ENCODE data around the gene PPP1R1B. TPM values are rescaled to one million over a fixed set of nuclear protein-coding genes. Genes with fewer than 3 reads are reported as not detected.

Gene PPP1R1B
- total RNA-seq, 2 experiments from 2014 or later = not detected

GRCh38 chr17:39628655-39629493, 2.1 kb downstream of the PPP1R1B start:
- intact Hi-C loops (cut with micrococcal nuclease; ENCODE audit: unreplicated experiment) = no loop called here
- no peak overlapping the region for H3K4me3 ChIP-seq (ENCODE audit: low read depth, low read length, poor library complexity, severe bottlenecking)

GRCh38 chr17:39629494-39629880, 2.7 kb downstream of the PPP1R1B start:
- Histone ChIP-seq H3K9me2 (ENCODE audit: insufficient read depth, low read length) (no peaks in the 10 kb centered on the region), H3K27ac (ENCODE audit: low read depth, low read length, poor library complexity, severe bottlenecking) (no peak overlapping the region), H4K20me1 (ENCODE audit: insufficient read depth, low read length) (no peaks in the 10 kb centered on the region), H3K4me2 (ENCODE audit: low read length) (no peak overlapping the region), H3K4me1 (ENCODE audit: insufficient read depth, low read length, poor library complexity, severe bottlenecking) (peaks cover 12% of the 10 kb centered on the region), H3K79me2 (ENCODE audit: insufficient read depth, low read depth, low read length) (no peaks in the 10 kb centered on the region), H3K9me3 (ENCODE audit: low read length) (no peaks in the 10 kb centered on the region), H3K36me3 (ENCODE audit: insufficient read depth, low read length) (no peaks in the 10 kb centered on the region), H3K4me3 (ENCODE audit: low read depth, low read length, poor library complexity, severe bottlenecking) (no peak overlapping the region), H2AFZ (ENCODE audit: low read length) (no peak overlapping the region)
- ChIA-PET CTCF (ENCODE audit: unreplicated experiment) (interaction anchor here (0.5 kb wide), 1 partner anchor 110 kb away, joined by 3 read pairs; no protein-coding TSS in a partner anchor), POLR2A (no interaction called here)
- TF ChIP-seq CTCF (conservative IDR thresholded peaks at IDR 0.05; ENCODE audit: low read length) (no peak), EZH2phosphoT487 (IDR thresholded peaks at IDR 0.05; ENCODE audit: borderline replicate concordance, low read depth, low read length) (no peak)
- DNase-seq (ENCODE audit: low spot score) = no peak
- intact Hi-C loops (cut with micrococcal nuclease; ENCODE audit: unreplicated experiment) = no loop called here
- BruUV-seq (replicated peaks) = no TSS peak

More at GRCh38 chr17:39628655-39629493, 2.1 kb downstream of the PPP1R1B start:
- BruUV-seq (replicated peaks) = no TSS peak
- no peaks in the 10 kb centered on the region for H3K36me3 ChIP-seq (ENCODE audit: insufficient read depth, low read length)
- CTCF ChIA-PET (ENCODE audit: unreplicated experiment) = interaction anchor here (0.6 kb wide), 1 partner anchor 328 kb away, joined by 3 read pairs; no protein-coding TSS in a partner anchor
- H3K79me2 ChIP-seq (ENCODE audit: insufficient read depth, low read depth, low read length) = no peaks in the 10 kb centered on the region
- TF ChIP-seq CTCF (conservative IDR thresholded peaks at IDR 0.05; ENCODE audit: low read length) = no peak
- TF ChIP-seq EZH2phosphoT487 (IDR thresholded peaks at IDR 0.05; ENCODE audit: borderline replicate concordance, low read depth, low read length) = no peak
- DNase-seq (ENCODE audit: low spot score) = no peak
- peaks cover 13% of the 10 kb centered on the region for H3K4me1 ChIP-seq (ENCODE audit: insufficient read depth, low read length, poor library complexity, severe bottlenecking)
- no peak overlapping the region for H3K27ac ChIP-seq (ENCODE audit: low read depth, low read length, poor library complexity, severe bottlenecking)
- no peak overlapping the region for H2AFZ ChIP-seq (ENCODE audit: low read length)
- no peaks in the 10 kb centered on the region for H3K9me3 ChIP-seq (ENCODE audit: low read length)
- no peaks in the 10 kb centered on the region for H4K20me1 ChIP-seq (ENCODE audit: insufficient read depth, low read length)
- H3K9me2 ChIP-seq (ENCODE audit: insufficient read depth, low read length) = no peaks in the 10 kb centered on the region
- POLR2A ChIA-PET = interaction anchor here (1.5 kb wide), 1 partner anchor 9 kb away, joined by 6 read pairs; no protein-coding TSS in a partner anchor
- H3K4me2 ChIP-seq (ENCODE audit: low read length) = no peak overlapping the region

- DNase-seq (ENCODE audit: low spot score) = no peak
- no TSS peak for BruUV-seq (replicated peaks)
- Histone ChIP-seq H3K4me1 (ENCODE audit: insufficient read depth, low read length, poor library complexity, severe bottlenecking) (peaks cover 12% of the 10 kb centered on the region), H3K27ac (ENCODE audit: low read depth, low read length, poor library complexity, severe bottlenecking) (no peak overlapping the region), H3K79me2 (ENCODE audit: insufficient read depth, low read depth, low read length) (no peaks in the 10 kb centered on the region), H3K36me3 (ENCODE audit: insufficient read depth, low read length) (no peaks in the 10 kb centered on the region), H3K9me3 (ENCODE audit: low read length) (no peaks in the 10 kb centered on the region), H3K4me2 (ENCODE audit: low read length) (no peak overlapping the region), H2AFZ (ENCODE audit: low read length) (no peak overlapping the region), H3K4me3 (ENCODE audit: low read depth, low read length, poor library complexity, severe bottlenecking) (no peak overlapping the region), H4K20me1 (ENCODE audit: insufficient read depth, low read length) (no peaks in the 10 kb centered on the region), H3K9me2 (ENCODE audit: insufficient read depth, low read length) (no peaks in the 10 kb centered on the region)
- ChIA-PET CTCF (ENCODE audit: unreplicated experiment) (interaction anchor here (0.5 kb wide), 1 partner anchor 110 kb away, joined by 3 read pairs; no protein-coding TSS in a partner anchor), POLR2A (no interaction called here)
- TF ChIP-seq CTCF (conservative IDR thresholded peaks at IDR 0.05; ENCODE audit: low read length) (no peak), EZH2phosphoT487 (IDR thresholded peaks at IDR 0.05; ENCODE audit: borderline replicate concordance, low read depth, low read length) (no peak)
- intact Hi-C loops (cut with micrococcal nuclease; ENCODE audit: unreplicated experiment) = no loop called here
Measured at GRCh38 chr17:39629898-39630297, 3.1 kb downstream of the PPP1R1B start.

Measured in OCI-LY7 (cell line).